ENCODE measurements around the gene RTL10.

- no peak for TF ChIP-seq TAF1 (IDR thresholded peaks at IDR 0.05; ENCODE audit: borderline replicate concordance, insufficient read depth, low read length)
- no peak for TF ChIP-seq POLR2AphosphoS5 (IDR thresholded peaks at IDR 0.05; ENCODE audit: low read depth, low read length)
- no peak for TF ChIP-seq REST (IDR thresholded peaks at IDR 0.05; ENCODE audit: insufficient read depth in 1 of 2, low read depth in 2 of 2, low read length in 2 of 2)
- no peak for TF ChIP-seq SIN3A (IDR thresholded peaks at IDR 0.05; ENCODE audit: borderline replicate concordance, insufficient read depth, low read length)
- no peak for TF ChIP-seq FOXP2 (optimal IDR thresholded peaks at IDR 0.05; ENCODE audit: borderline replicate concordance, extremely low read depth, extremely low read length, insufficient read depth)
These were observed 46.5 kb downstream of the RTL10 start for GRCh38 chr22:19807914-19808872.
